HepG2 (cell line): ENCODE results near the gene ZDHHC14. TPM values are rescaled to one million over a fixed set of nuclear protein-coding genes. Genes with fewer than 3 reads are reported as not detected.

ENCODE experiments used
- ARNT ChIP-seq: fragments of 450-650 bp; IDR thresholded peaks from 2 replicates; pipeline ENCODE4 v1.6.1; 2017
- BRD4 ChIP-seq: sonication (generic); formaldehyde crosslinking; IDR thresholded peaks from 2 replicates; pipeline ENCODE4 v1.4.0; 2020; ENCODE audit warnings: missing genetic modification reagents
- ETV6 ChIP-seq: sonication (generic); formaldehyde crosslinking; conservative IDR thresholded peaks from 2 replicates; pipeline ENCODE4 v1.4.0; 2020; ENCODE audit warnings: missing genetic modification reagents
- HMGXB4 ChIP-seq, 2 experiments: sonication (generic) in 1 of 2; formaldehyde crosslinking in 1 of 2; IDR thresholded peaks; 2 replicates each; pipeline versions ENCODE4 v1.4.0 to v1.6.1; 2018 to 2020; ENCODE audit warnings: missing genetic modification reagents in 2 of 2, borderline replicate concordance in 1 of 2, low read depth in 1 of 2, mild to moderate bottlenecking in 1 of 2, missing biosample characterization in 1 of 2
- KLF12 ChIP-seq: sonication (generic); formaldehyde crosslinking; IDR thresholded peaks from 2 replicates; pipeline ENCODE4 v1.4.0; 2020; ENCODE audit warnings: missing genetic modification reagents, borderline replicate concordance
- MED13 ChIP-seq: sonication (generic); formaldehyde crosslinking; IDR thresholded peaks from 2 replicates; pipeline ENCODE4 v1.5.0; 2020; ENCODE audit warnings: missing genetic modification reagents
- PAXIP1 ChIP-seq: sonication (generic); formaldehyde crosslinking; conservative IDR thresholded peaks from 2 replicates; pipeline ENCODE4 v1.4.0; 2020; ENCODE audit warnings: mild to moderate bottlenecking, missing genetic modification reagents, moderate library complexity
- PCBP2 ChIP-seq: fragments of 200-400 bp; formaldehyde crosslinking; optimal IDR thresholded peaks from 2 replicates; pipeline ENCODE3; 2018; ENCODE audit warnings: low read length, low read depth; ENCODE audit not compliant: poor library complexity, severe bottlenecking
- RFX1 ChIP-seq: fragments of 450-650 bp; IDR thresholded peaks from 2 replicates; pipeline ENCODE4 v1.6.1; 2017
- SIN3B ChIP-seq: fragments of 150-350 bp; IDR thresholded peaks from 2 replicates; pipeline ENCODE4 v1.6.1; 2014; ENCODE audit warnings: low read length
- TAF1 ChIP-seq: sonication (generic); formaldehyde crosslinking; IDR thresholded peaks from 2 replicates; pipeline ENCODE4 v1.4.0; 2020; ENCODE audit warnings: missing genetic modification reagents
- U2AF2 ChIP-seq: fragments of 200-400 bp; formaldehyde crosslinking; IDR thresholded peaks from 2 replicates; pipeline ENCODE4 v1.6.1; 2017; ENCODE audit warnings: low read depth, mild to moderate bottlenecking, low read length
- ZNF260 ChIP-seq: sonication (generic); formaldehyde crosslinking; IDR thresholded peaks from 2 replicates; pipeline ENCODE4 v1.4.0; 2020; ENCODE audit warnings: missing genetic modification reagents, low read depth, mild to moderate bottlenecking, borderline replicate concordance
- ZNF264 ChIP-seq: sonication (generic); formaldehyde crosslinking; IDR thresholded peaks from 2 replicates; pipeline ENCODE4 v1.4.0; 2020; ENCODE audit warnings: missing genetic modification reagents
- ZNF549 ChIP-seq: sonication (generic); formaldehyde crosslinking; IDR thresholded peaks from 2 replicates; pipeline ENCODE4 v1.5.0; 2020; ENCODE audit warnings: missing genetic modification reagents
- ZNF589 ChIP-seq: sonication (generic); formaldehyde crosslinking; conservative IDR thresholded peaks from 2 replicates; pipeline ENCODE4 v1.8.0; 2022; ENCODE audit warnings: mild to moderate bottlenecking, moderate library complexity, missing genetic modification reagents
- ZNF652 ChIP-seq: IDR thresholded peaks from 2 replicates; pipeline ENCODE4 v1.6.1; 2016; ENCODE audit warnings: low read depth, borderline replicate concordance
- ZNF792 ChIP-seq: IDR thresholded peaks from 2 replicates; pipeline ENCODE4 v1.6.1; 2016
- polyA plus RNA-seq, 8 experiments: library from polyadenylated mRNA; depleted of rRNA in 3 of 8; stranded (reverse) in 7 of 8; unstranded in 1 of 8; fragments of >200 nt; fragmentation: Illumina TruSeq in 4 of 8; extraction: Trizol in 4 of 8; gene quantifications; 2 replicates each; pipeline versions ENCODE4 v1.2.1 to v1.2.3, GENCODE V29; 2011 to 2016; ENCODE audit warnings: low read depth in 4 of 8, missing spikeins in 1 of 8, mixed read lengths in 1 of 8; ENCODE audit not compliant: insufficient read depth in 1 of 8
- total RNA-seq, 5 experiments: library from RNA; depleted of rRNA; stranded (reverse); fragments of >200 nt; fragmentation: Illumina TruSeq; extraction: Trizol; gene quantifications; 2 replicates each; pipeline ENCODE4 v1.2.3, GENCODE V29; 2016; ENCODE audit warnings: low read depth in 1 of 5
- TF ChIP-seq, protein P1 (sequence below): sonication (generic); formaldehyde crosslinking; IDR thresholded peaks from 2 replicates; pipeline ENCODE4 v1.5.0; 2020; ENCODE audit warnings: mild to moderate bottlenecking, missing genetic modification reagents, moderate library complexity
- TF ChIP-seq, protein P2 (sequence below): IDR thresholded peaks from 2 replicates; pipeline ENCODE4 v1.6.1; 2012; ENCODE audit warnings: low read length, improper control_type of control experiment

Gene ZDHHC14
- total and polyA plus RNA-seq, 2 of the 13 experiments (the other 11 are each of a cell fraction or from before 2014, with no cell fraction given): 3.7 to 9.5 TPM

DNA sequence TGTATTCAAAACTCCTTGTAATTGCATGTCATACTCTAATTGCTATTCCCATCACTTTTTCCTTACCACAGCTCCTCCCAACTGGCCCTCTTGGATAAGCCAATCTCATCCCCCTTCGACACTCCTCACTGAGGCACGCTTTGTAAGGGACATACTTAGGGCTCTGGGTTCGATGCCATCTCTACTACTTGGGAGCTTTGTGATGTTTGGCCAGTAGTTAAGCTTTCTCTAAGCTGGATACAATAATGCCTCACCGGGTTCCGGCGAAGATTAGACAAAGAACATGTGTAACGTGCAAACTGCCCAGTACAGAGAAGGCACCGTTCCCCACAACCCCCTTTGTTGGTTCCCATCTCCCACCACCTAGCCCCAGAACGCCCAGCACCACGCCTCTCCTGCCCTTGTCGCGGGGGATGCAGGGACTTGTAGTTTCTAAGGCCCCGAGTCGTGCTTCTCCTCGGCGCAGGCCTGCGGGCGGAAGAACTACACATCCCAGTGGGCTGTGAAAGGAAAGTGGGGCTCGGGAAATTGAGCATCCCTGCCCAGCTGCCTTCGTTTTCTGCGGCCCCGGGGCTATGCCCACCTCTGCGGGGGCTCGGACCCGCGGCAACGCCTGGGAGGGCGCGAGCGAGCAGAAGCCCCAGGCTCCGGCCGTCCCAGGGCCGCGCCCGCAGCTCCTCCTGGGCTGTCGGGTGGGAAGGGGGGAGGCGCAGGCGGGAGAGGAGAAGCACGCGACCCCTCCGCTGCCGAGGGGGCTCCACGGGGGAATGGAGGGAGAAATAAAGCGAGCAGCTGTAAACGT lies 1.1 kb upstream of the ZDHHC14 start (continued):
- TF ChIP-seq MED13 (peak; percentile 52; the same call in 1 of the 2 replicates), ZNF589 (CRISPR knock-in tag) (no peak; the same call in 1 of the 2 replicates), RFX1 (no peak), ZNF264 (CRISPR knock-in tag) (peak; percentile 46; the same call in 1 of the 2 replicates), ARNT (no peak), U2AF2 (no peak), BRD4 (CRISPR knock-in tag) (no peak), PCBP2 (no peak), ZNF260 (no peak), SIN3B (no peak), HMGXB4 (CRISPR knock-in tag; IDR thresholded peaks at IDR 0.05; ENCODE audit: borderline replicate concordance in 1 of 2, low read depth in 1 of 2) (peak; percentile 39 to 64; a peak in 3 of 4 replicates), PAXIP1 (no peak; the same call in 1 of the 2 replicates), KLF12 (CRISPR knock-in tag) (peak; percentile 92; the same call in 1 of the 2 replicates), TAF1 (CRISPR knock-in tag) (no peak; the same call in 1 of the 2 replicates), ZNF652 (CRISPR knock-in tag) (no peak), ZNF549 (CRISPR knock-in tag) (no peak), ZNF792 (CRISPR knock-in tag) (no peak; the same call in 1 of the 2 replicates), ETV6 (no peak)
- TF ChIP-seq, protein P1, sequence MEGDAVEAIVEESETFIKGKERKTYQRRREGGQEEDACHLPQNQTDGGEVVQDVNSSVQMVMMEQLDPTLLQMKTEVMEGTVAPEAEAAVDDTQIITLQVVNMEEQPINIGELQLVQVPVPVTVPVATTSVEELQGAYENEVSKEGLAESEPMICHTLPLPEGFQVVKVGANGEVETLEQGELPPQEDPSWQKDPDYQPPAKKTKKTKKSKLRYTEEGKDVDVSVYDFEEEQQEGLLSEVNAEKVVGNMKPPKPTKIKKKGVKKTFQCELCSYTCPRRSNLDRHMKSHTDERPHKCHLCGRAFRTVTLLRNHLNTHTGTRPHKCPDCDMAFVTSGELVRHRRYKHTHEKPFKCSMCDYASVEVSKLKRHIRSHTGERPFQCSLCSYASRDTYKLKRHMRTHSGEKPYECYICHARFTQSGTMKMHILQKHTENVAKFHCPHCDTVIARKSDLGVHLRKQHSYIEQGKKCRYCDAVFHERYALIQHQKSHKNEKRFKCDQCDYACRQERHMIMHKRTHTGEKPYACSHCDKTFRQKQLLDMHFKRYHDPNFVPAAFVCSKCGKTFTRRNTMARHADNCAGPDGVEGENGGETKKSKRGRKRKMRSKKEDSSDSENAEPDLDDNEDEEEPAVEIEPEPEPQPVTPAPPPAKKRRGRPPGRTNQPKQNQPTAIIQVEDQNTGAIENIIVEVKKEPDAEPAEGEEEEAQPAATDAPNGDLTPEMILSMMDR (CRISPR knock-in tag): peak; percentile 19; the same call in 1 of the 2 replicates
- TF ChIP-seq, protein P2, sequence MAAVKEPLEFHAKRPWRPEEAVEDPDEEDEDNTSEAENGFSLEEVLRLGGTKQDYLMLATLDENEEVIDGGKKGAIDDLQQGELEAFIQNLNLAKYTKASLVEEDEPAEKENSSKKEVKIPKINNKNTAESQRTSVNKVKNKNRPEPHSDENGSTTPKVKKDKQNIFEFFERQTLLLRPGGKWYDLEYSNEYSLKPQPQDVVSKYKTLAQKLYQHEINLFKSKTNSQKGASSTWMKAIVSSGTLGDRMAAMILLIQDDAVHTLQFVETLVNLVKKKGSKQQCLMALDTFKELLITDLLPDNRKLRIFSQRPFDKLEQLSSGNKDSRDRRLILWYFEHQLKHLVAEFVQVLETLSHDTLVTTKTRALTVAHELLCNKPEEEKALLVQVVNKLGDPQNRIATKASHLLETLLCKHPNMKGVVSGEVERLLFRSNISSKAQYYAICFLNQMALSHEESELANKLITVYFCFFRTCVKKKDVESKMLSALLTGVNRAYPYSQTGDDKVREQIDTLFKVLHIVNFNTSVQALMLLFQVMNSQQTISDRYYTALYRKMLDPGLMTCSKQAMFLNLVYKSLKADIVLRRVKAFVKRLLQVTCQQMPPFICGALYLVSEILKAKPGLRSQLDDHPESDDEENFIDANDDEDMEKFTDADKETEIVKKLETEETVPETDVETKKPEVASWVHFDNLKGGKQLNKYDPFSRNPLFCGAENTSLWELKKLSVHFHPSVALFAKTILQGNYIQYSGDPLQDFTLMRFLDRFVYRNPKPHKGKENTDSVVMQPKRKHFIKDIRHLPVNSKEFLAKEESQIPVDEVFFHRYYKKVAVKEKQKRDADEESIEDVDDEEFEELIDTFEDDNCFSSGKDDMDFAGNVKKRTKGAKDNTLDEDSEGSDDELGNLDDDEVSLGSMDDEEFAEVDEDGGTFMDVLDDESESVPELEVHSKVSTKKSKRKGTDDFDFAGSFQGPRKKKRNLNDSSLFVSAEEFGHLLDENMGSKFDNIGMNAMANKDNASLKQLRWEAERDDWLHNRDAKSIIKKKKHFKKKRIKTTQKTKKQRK: no peak
